Tibial nerve (tissue), 4 donors: ENCODE data around the gene TJP1. TPM values are rescaled to one million over a fixed set of nuclear protein-coding genes. Genes with fewer than 3 reads are reported as not detected.

Experiments used
- DNase-seq, 2 donors: peaks; one replicate each; pipeline ENCODE4 v3.0.0-alpha.2; 2019; ENCODE audit warnings: low spot score in 2 of 2
- H3K27ac ChIP-seq, 4 donors: fragments of 200-600 bp; sonication (generic) in 3 of 4; one replicate each; pipeline ENCODE4 v1.5.1; 2017 to 2019; ENCODE audit warnings: mild to moderate bottlenecking in 1 of 4
- H3K27me3 ChIP-seq, 2 donors: fragments of 200-600 bp; sonication (generic) in 1 of 2; one replicate each; pipeline versions ENCODE4 v1.5.1 to v1.6.0; 2017 to 2019
- H3K36me3 ChIP-seq, 3 donors: fragments of 200-600 bp; sonication (generic); one replicate each; pipeline ENCODE4 v1.5.1; 2018 to 2019
- H3K4me1 ChIP-seq, 4 donors: fragments of 200-600 bp; sonication (generic) in 3 of 4; one replicate each; pipeline ENCODE4 v1.5.1; 2017 to 2019
- H3K4me3 ChIP-seq, 4 donors: fragments of 200-600 bp; sonication (generic) in 3 of 4; one replicate each; pipeline ENCODE4 v1.5.1; 2017 to 2019; ENCODE audit warnings: mild to moderate bottlenecking in 1 of 4, moderate library complexity in 1 of 4
- H3K9me3 ChIP-seq, 4 donors: fragments of 200-600 bp; sonication (generic) in 3 of 4; one replicate each; pipeline ENCODE4 v1.5.1; 2017 to 2019
- CTCF ChIP-seq, 5 experiments: fragments of 200-600 bp in 3 of 5; fragments of 450-650 bp in 2 of 5; sonication (generic) in 3 of 5; IDR thresholded peaks; one replicate each; pipeline ENCODE4 v1.5.1; 2016 to 2019; ENCODE audit warnings: antibody characterized with exemption in 5 of 5, mild to moderate bottlenecking in 3 of 5, moderate library complexity in 2 of 5
- EP300 ChIP-seq, 2 donors: sonication (generic); formaldehyde crosslinking; IDR thresholded peaks; one replicate each; pipeline ENCODE4 v1.6.1; 2017; ENCODE audit warnings: antibody characterized with exemption in 2 of 2, mild to moderate bottlenecking in 1 of 2
- POLR2A ChIP-seq, 2 donors: fragments of 450-650 bp; IDR thresholded peaks; one replicate each; pipeline ENCODE4 v1.6.1; 2017; ENCODE audit warnings: antibody characterized with exemption in 2 of 2, mild to moderate bottlenecking in 2 of 2, moderate library complexity in 2 of 2
- WGBS, 2 donors: methylation state at CpG; one replicate each; pipeline ENCODE4 v1.1.5; 2018; 5-methylcytosine and 5-hydroxymethylcytosine counted together
- total RNA-seq, 4 donors: library from RNA; depleted of rRNA; stranded (reverse); fragments of >200 nt; gene quantifications; one replicate each; pipeline ENCODE4 v1.1.0, GENCODE V29; 2016

Gene TJP1
- total RNA-seq, 4 donors from 2014 or later: 163 to 416 (median 403) TPM

- peaks cover 0 to 41% (median 1%) of the 10 kb centered on the region in 4 donors for H3K4me1 ChIP-seq
- H3K4me3 ChIP-seq: no peak overlapping the region
- H3K27ac ChIP-seq: no peak overlapping the region
- 94 to 96% methylated on average over 3 of the region's 3 CpGs for WGBS, 2 donors
- TF ChIP-seq POLR2A (IDR thresholded peaks at IDR 0.05): no peak
- no peak for TF ChIP-seq EP300 (IDR thresholded peaks at IDR 0.05)
- TF ChIP-seq CTCF (IDR thresholded peaks at IDR 0.05): no peak
- H3K9me3 ChIP-seq: no peaks in the 10 kb centered on the region
- DNase-seq: no peak
- H3K27me3 ChIP-seq: no peaks in the 10 kb centered on the region
- no peaks in the 10 kb centered on the region for H3K36me3 ChIP-seq
These were observed 16.2 kb upstream of the TJP1 start for GRCh38 chr15:29838352-29839010.

- Histone ChIP-seq H3K4me1 (peaks cover 0 to 29% (median 0%) of the 10 kb centered on the region in 4 donors), H3K4me3 (no peak overlapping the region), H3K27ac (peak overlapping the region in 2 of 4 donors; percentile 67 to 69), H3K27me3 (no peaks in the 10 kb centered on the region), H3K36me3 (no peaks in the 10 kb centered on the region), H3K9me3 (no peaks in the 10 kb centered on the region)
- WGBS, 2 donors: 44 to 55% methylated on average over 4 of the region's 4 CpGs
- no peak for DNase-seq
- TF ChIP-seq CTCF (IDR thresholded peaks at IDR 0.05) (no peak), EP300 (IDR thresholded peaks at IDR 0.05) (peak in 1 of 2 donors; percentile 43), POLR2A (IDR thresholded peaks at IDR 0.05) (no peak)
These were observed 13.0 kb upstream of the TJP1 start for GRCh38 chr15:29835301-29835700.

GRCh38 chr15:29832709-29833108 is 10.4 kb upstream of the TJP1 start:
- TF ChIP-seq CTCF (IDR thresholded peaks at IDR 0.05): no peak
- no peak for TF ChIP-seq EP300 (IDR thresholded peaks at IDR 0.05)
- TF ChIP-seq POLR2A (IDR thresholded peaks at IDR 0.05): no peak
- H3K27me3 ChIP-seq: no peaks in the 10 kb centered on the region
- H3K4me3 ChIP-seq: no peak overlapping the region
- H3K9me3 ChIP-seq: no peaks in the 10 kb centered on the region
- H3K27ac ChIP-seq: no peak overlapping the region
- peaks cover 0 to 37% (median 0%) of the 10 kb centered on the region in 4 donors for H3K4me1 ChIP-seq
- 94 to 95% methylated on average over 3 of the region's 3 CpGs for WGBS, 2 donors
- H3K36me3 ChIP-seq: no peaks in the 10 kb centered on the region
- DNase-seq: no peak

GRCh38 chr15:29826908-29827820 is 4.9 kb upstream of the TJP1 start:
- no peak for TF ChIP-seq EP300 (IDR thresholded peaks at IDR 0.05)
- no peak for TF ChIP-seq POLR2A (IDR thresholded peaks at IDR 0.05)
- no peak for TF ChIP-seq CTCF (IDR thresholded peaks at IDR 0.05)
- no peaks in the 10 kb centered on the region for H3K9me3 ChIP-seq
- peaks cover 0 to 48% (median 0%) of the 10 kb centered on the region in 4 donors for H3K4me1 ChIP-seq
- no peak overlapping the region for H3K4me3 ChIP-seq
- peak overlapping the region in 2 of 4 donors; percentile 52 to 69 for H3K27ac ChIP-seq
- H3K27me3 ChIP-seq: no peaks in the 10 kb centered on the region
- DNase-seq: no peak
- 71 to 76% methylated on average over 8 of the region's 8 CpGs for WGBS, 2 donors
- no peaks in the 10 kb centered on the region for H3K36me3 ChIP-seq

- H3K9me3 ChIP-seq: no peaks in the 10 kb centered on the region
- 53 to 54% methylated on average over 3 of the region's 3 CpGs for WGBS, 2 donors
- no peaks in the 10 kb centered on the region for H3K36me3 ChIP-seq
- H3K4me1 ChIP-seq: peaks cover 0 to 53% (median 0%) of the 10 kb centered on the region in 4 donors
- H3K27me3 ChIP-seq: no peaks in the 10 kb centered on the region
- no peak overlapping the region for H3K27ac ChIP-seq
- H3K4me3 ChIP-seq: no peak overlapping the region
- TF ChIP-seq EP300 (IDR thresholded peaks at IDR 0.05): no peak
- TF ChIP-seq CTCF (IDR thresholded peaks at IDR 0.05): no peak
- no peak for TF ChIP-seq POLR2A (IDR thresholded peaks at IDR 0.05)
- DNase-seq: no peak
These were observed 3.0 kb upstream of the TJP1 start for GRCh38 chr15:29825227-29825626.
